ENCODE data around the gene LHX3. TPM values are rescaled to one million over a fixed set of nuclear protein-coding genes. Genes with fewer than 3 reads are reported as not detected.

LHX3 gene
- not detected in 2 replicates for total RNA-seq

DNA sequence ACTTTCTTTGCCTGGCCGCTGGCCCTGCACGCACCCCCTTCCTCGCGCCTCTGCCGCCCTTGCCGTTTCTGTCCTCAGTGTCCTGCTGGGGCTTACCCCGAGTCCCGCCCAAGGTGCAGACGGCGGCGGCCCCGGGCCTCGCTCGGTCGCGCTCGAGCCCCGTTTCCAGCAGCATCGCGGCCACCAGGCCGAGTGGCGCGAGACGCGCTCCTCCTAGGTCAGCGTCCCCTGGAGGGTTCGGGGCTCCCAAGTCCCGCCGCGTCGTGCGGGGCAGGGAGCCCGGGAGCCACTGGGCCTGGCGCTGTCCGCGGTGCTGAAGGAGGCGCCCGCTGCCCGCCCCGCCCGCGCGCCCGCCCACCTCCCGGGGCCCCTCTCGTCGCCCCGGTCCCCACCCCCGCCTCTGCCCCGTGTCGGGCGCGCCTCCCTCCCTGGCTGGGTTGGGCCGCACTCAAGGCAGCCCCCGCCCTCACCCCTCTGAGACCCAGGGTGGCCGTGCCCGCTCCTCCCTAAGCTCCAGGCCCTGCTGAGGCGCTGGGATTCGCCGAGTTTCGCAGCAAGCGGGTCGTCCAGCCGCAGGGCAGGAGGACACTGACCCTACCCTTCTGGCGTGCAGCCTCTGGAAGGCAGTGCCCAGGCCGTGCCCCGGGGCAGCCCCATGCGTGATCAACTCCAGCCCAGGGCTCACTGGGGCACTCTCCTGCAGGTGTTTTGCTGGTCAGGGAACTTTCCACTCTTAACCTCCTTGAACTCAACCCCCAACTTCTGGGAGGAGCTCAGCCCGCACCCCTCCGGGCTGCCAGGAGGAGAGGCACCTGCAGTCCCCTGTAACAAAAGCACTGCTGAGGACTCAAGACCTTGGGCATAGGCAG lies at the start of gene LHX3:
TSS of gene LHX3 (minus strand) at position 291 of the 869 bp plus-strand sequence. CDS start at position 175, 116 bp downstream.

DNA sequence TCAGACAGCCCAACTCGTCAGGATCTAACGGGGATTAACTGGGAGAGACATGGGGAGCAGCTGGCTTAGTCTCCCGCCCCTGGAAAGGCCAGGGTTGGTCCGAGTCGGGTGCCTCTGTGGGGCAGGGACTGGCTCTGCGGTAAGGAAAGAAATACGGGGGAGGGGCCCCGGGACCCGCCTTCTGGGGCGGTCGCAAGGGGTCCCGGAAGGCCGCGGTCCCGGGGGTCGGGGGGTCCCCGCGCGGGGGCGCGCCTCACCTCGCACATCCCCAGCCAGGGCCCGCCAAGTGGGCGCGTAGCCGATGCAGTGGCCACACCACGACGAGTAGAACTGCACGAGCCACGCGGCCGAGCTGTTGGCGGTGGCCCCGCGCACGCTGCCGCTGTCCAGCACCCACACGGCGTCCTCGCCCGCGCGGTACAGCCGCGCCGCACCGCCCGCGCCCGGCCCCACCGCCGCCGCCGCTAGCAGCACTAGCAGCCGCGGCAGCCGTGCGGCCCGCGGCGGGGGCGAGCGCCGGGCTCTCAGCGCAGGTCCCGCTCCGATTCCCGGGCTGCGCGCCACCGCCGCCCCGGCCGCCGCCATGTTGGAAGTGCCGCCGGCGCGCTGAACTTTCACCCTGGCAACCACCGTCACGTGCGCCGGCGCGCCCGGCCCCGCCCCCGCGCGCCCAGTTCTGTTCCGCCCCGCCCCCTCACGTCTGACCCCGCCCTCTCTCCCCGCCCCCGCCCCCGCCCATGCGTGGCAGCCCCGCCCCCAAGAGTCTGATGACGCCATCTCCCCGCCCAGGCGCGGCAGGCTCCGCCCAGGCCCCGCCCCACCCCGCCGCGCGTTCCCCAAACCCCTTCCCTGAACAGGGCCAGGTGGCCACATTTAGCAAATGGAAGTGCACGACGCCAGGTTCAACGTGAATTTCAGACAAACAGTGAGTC lies 40.6 kb upstream of the LHX3 start, which contains the start of gene QSOX2:
TSS of gene QSOX2 (minus strand) at position 594 of the 932 bp plus-strand sequence. CDS start at position 585, 9 bp downstream.

Other genes starting within 250 kb of the LHX3 start
- 34.1 and 37.7 TPM in 2 replicates for gene UBAC1, start 243.8 kb downstream of the LHX3 start, total RNA-seq
- 14.1 and 20.8 TPM in 2 replicates for gene NACC2, start 109.8 kb downstream of the LHX3 start, total RNA-seq
- gene TMEM250, start 86.3 kb downstream of the LHX3 start, total RNA-seq, result 52.3 and 61.1 TPM in 2 replicates
- 11.7 and 16.9 TPM in 2 replicates for gene QSOX2, start 40.7 kb upstream of the LHX3 start, total RNA-seq
- gene CCDC187, start 99.0 kb upstream of the LHX3 start, total RNA-seq, result not detected in 2 replicates
- 27.9 and 29.6 TPM in 2 replicates for gene GPSM1, start 122.4 kb upstream of the LHX3 start, total RNA-seq
- gene DNLZ, start 158.6 kb upstream of the LHX3 start, total RNA-seq, result 15.5 and 29.9 TPM in 2 replicates
- 0.32 and 2.6 TPM in 2 replicates for gene CARD9, start 168.5 kb upstream of the LHX3 start, total RNA-seq
- gene SNAPC4, start 195.0 kb upstream of the LHX3 start, total RNA-seq, result 9.0 and 12.3 TPM in 2 replicates
- 30.2 and 32.2 TPM in 2 replicates for gene ENTR1, start 205.5 kb upstream of the LHX3 start, total RNA-seq
- 60.7 and 65.8 TPM in 2 replicates for gene PMPCA, start 205.5 kb upstream of the LHX3 start, total RNA-seq
- gene INPP5E, start 234.7 kb upstream of the LHX3 start, total RNA-seq, result 5.0 and 5.8 TPM in 2 replicates